GM18498 (cell line): ENCODE data around the gene SIL1.
"Not testable (repeated sequence)": the region's sequence is repeated elsewhere in the genome, so short reads cannot be mapped to it uniquely, and the experiment has no call there.

Experiments used
- ATAC-seq: cut with Tn5 transposase; IDR thresholded peaks from one replicate; pipeline ENCODE4 v1.9.1; 2021; ENCODE audit warnings: mild to moderate bottlenecking, moderate library complexity; ENCODE audit not compliant: unreplicated experiment

SIL1 gene

DNA sequence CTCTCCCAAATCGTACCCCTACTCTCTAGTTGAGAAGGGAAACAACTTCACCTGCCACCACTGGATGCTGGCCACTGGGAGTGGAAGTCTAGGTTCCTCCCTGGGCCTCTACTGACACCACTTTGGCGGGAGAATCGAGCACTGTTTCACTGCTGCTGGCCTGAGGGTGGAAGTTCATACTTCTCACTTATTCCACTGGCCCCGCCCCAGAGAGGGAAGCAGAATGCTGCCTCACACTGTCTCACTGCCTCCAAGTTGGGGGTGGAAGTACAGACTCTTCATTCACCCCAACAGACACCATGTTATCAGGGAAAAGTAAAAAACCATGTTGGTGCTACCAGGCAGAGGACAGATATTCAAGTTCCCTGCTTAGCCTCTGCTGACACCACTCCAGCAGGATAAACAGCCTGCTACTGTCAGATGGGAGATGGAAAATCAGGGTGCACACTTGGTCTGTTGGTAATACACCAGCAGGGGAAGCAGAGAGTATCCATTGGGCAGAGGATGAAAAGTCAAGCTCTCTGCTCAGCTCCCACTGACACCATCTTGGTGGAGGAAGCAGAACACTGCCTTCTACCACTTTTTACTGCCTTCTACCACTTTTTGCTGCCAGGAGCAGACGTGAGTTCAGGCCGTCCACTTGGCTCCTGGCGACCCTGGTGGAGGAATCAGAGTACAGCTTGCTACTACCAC lies 159.4 kb downstream of the SIL1 start:
- no peak for ATAC-seq

DNA sequence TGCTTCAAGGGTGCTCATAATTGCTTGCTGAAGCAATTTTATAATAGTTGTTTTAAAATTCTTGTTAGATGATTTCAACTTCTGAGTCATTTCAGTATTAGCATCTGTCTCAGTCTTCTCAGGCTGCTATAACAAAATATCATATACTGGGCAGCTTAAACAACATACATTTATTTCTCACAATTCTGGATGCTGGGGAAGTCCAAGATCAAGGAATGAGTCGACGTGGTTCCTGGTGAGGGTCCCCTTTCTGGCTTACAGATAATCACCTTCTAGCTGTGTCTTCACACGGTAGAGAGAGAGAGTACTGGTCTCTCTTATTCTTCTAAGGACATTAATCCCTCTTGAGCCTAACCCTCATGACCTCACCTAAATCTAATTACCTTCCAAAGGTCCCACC lies 160.4 kb downstream of the SIL1 start:
- no peak for ATAC-seq

DNA sequence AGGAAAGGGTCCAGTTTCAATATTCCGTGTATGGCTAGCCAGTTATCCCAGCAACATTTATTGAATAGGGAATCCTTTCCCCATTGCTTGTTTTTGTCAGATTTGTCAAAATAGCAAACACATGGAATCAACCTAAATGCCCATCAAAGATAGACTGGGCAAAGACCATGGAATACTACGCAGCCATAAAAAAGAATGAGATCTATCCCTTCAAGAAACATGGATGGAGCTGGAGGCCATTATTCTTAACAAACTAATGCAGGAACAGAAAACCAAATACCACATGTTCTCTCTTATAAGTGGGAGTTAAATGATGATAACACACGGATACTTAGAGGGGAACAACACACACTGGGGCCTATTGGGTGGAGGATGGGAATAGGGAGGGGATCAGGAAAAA lies 161.8 kb downstream of the SIL1 start:
- not testable (repeated sequence) for ATAC-seq

DNA sequence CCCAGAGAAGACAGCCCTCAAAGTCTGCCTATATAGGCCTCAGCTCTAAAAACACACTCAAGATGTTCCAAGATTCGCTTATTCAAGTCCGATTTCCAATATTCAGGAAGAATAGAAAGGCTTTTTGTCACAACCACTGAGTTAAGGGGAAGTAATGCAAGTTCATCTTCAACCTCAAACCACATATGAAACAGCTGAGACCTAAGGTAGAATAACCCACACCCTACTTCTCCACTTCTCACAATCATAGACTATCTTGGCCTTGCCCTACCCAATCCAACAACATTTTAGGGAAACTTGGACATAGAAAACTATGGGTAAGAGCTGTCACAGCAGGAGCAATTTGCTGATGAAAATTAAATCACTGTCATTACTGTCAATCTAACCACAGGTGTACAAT lies 171.0 kb downstream of the SIL1 start:
- ATAC-seq, result no peak

DNA sequence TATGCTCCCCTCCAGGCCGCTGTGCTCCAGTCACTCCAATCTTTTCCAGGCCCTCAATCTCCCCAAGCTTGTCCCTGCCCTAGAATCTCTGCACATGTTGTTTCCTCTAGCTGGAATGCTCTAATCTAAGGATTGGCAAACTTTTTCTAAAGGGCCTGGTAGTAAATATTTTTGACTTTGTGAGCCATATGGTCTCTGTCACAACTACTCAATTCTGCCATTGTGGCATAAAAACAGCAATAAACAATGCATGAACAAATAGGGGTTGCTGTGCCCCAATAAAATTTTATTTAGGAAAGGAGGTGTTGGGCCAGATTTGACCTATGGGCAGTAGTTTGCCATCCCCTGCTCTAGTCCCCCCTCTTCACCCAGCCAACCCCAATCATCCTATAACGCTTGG lies 172.5 kb downstream of the SIL1 start:
- ATAC-seq, result no peak

DNA sequence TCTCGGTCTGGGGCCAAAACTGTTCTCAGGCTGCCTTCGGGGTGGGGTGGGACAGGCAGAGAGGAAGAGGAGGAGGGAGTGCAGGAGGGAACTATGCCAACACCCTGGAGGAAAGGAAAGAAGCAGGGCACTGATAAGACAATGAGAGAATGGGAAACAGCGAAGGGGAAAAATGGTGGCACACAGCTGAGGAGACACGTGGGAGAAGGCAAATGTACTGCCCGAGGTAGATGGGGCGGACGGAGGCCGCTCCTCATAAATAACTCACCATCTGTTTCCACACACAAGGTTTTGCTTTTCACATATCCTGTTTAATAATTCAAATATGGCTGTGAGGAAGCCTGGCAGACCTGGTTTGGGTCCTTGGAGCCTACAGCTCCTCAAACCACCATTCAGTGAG lies 174.9 kb downstream of the SIL1 start:
- no peak for ATAC-seq

DNA sequence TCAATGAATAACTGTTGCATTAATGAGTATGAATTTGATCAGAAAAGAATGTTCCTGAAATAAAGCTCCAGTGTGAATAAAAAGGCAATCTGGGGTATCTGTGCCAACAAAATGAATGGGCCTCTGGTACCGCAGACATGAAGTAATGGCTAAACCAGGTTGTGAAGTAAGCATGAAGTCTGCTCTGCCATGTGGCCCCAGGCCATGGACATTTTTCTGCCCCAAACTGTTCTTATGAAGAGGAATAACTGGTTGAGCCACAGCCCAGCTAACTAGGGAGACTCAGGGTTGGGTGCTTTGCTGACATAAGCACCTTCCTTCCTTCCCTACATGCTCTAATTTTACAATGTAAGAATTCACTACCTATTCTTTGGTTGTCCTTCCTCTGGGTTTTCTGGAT lies 175.6 kb downstream of the SIL1 start:
- no peak for ATAC-seq

DNA sequence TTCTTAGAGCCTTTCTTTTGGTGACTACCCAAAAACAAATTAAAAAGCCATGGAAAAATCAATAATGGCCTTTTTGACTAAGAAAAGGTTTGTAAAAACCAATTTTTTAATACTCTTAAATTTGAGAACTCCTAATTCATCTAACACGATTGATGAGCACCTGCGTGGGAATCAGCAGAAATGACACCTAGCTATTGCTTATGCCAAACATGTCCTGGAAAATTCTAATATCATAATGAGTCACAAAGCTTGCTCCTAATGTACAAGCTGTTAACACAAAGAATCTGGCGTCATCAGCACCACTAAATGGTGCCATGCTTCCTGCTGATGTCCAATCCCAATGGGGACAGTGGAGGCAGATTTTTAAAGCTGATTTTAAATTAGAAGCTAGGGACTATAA lies 176.8 kb downstream of the SIL1 start:
- no peak for ATAC-seq

DNA sequence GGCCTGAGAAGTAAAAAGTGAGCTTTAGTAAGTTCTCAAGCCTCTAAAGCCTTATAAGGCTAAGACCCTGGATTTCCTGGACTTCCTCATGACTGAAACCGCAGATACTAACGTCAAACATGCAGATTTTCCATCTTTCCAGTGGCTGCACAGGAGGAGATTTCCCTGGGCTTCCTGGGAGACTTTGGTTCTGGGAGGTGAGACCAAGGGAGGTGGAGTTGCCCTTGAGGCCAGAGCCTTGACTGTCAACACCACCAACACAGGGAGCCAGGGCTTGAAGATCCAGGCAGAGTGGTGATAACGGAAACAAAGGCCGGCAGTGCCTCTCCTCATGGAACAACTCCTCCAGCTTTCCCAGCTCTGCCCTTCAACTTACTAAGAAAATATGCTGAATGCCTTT lies 178.3 kb downstream of the SIL1 start:
- ATAC-seq, result no peak

DNA sequence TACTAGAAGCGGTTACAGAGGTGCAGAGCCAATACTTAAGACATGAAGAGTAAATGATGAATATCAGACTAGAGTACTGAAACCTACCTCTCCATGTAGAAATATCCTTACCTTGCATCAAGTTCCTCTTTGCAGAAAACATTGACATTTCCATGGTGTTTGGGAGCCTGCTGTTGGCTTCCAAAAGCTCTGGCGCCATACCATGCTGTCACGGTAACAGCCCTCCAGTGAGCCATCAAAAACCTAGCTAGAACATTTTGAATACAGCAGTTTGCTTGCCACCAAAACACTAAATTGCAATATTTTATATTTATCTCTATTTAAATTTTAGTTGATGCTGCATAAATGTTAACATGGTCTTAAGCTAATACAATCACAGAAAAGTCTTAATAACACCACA lies 179.0 kb downstream of the SIL1 start:
- ATAC-seq, result no peak

DNA sequence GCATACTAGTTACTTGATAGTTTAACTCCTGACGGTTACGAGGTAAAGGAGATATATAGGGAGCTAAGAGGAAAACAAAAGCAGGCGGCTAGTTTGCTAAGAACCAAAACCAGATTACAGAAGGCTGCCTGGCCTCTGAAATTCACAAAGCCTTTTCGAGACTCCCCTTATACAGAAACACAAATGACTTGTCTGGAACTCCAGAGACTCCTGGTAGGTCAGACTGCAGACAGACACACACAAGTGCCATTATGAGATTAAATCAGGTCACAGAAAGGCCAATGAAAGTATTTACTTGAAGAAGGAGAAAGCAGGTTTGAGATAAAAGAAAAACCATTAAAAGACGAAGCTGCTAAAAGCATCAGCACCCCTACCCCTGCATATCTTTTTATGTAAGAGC lies 180.5 kb downstream of the SIL1 start:
- no peak for ATAC-seq

DNA sequence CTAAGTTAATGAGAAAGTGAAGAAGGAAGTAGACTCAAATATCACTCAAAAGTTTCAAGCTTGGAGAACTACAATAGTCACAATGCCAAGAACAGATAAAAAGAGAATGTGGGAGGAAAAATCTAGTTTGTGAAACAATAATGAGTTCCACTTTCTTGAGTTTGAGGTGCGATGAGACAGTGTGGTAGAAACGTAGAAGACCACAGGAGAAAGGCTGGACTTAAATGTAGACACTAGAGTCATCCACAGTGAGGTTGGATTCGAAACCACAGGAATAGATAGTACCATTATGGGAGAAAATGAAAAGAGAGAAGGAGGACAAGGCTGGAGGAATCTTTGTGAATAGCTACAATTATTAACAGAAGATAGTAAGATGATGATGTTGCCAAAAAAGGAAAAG lies 182.0 kb downstream of the SIL1 start:
- ATAC-seq, result no peak

DNA sequence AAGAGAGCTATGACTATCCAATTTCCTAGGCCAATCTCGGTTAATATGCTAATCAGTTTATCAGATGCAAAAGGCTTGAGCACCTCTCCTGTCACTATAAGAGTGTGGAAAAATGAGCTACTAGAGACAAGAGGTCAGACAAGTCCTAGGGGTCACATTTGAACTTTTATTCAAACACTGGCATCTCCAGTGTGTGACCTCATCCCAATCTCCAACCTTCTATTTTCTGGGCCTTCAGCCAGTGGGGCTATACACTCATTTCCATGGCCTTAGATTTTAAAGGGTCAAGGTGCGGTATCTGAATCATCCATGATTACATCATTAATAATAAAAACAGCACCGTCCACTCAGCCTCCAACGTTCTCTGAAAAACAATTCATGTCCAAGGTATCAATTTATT lies 183.4 kb downstream of the SIL1 start:
- ATAC-seq, result no peak

DNA sequence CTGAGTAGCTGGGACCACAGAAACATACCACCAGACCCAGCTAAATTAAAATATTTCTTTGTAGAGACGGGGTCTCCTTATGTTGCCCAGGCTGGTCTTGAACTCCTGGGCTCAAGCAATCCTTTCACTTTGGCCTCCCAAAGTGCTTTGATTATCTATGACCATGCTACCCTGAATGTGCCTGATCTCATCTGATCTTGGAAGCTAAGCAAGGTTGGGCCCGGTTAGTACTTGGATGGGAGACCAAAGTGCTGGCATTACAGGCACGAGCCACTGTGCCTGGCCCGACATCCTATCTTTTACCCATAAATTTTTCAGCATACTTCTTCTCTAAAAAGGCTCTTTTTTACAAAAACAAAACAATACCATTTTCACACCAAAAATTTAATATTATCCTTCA lies 186.0 kb downstream of the SIL1 start:
- ATAC-seq, result no peak

DNA sequence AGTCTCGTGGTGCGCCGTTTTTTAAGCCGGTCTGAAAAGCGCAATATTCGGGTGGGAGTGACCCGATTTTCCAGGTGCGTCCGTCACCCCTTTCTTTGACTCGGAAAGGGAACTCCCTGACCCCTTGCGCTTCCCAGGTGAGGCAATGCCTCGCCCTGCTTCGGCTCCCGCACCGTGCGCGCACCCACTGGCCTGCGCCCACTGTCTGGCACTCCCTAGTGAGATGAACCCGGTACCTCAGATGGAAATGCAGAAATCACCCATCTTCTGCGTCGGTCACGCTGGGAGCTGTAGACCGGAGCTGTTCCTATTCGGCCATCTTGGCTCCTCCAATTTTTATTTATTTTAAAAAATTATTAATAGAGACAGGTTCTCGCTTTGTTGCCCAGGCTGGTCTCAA lies 187.0 kb downstream of the SIL1 start:
- ATAC-seq, result not testable (repeated sequence)

DNA sequence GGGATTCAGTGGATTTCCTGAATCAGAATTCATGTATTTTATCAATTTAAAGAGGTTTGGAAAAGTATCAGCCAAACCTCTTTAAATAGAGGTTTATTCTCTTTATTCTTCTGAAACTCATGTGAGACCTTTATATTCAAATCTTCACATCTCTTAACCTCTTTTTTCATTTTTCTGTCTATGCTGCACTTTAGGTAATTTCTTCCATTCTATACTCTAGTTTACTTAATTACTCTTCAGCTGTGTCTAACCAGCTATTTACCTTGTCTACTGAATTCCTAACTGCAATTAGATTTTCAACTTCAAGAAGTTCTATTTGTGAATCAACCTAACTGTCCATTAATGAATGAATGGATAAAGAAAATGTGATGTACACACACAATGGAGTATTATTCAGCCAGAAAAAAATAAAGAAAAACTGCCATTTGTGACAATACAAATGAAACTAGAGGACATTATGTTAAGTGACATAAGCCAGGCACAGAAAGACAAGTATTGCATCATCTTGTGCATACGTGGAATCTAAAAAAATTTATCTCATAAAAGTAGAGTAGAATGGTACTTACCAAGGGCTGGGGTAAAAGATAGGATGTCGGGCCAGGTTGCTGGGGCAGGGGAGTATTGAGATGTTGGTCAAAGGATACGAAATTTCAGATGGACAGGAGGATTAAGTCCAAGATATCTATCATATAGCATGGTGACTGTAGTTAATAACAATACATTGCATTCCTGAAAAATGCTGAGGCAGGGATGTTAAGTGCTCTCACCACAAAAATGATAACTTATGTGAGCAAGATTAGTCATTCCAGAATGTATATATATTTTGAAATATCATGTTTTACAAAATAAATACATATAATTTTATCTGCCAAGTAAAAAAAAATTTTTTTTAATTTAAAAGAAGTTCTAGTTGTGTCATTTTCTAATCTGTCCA lies 193.5 kb downstream of the SIL1 start:
- ATAC-seq, result no peak

DNA sequence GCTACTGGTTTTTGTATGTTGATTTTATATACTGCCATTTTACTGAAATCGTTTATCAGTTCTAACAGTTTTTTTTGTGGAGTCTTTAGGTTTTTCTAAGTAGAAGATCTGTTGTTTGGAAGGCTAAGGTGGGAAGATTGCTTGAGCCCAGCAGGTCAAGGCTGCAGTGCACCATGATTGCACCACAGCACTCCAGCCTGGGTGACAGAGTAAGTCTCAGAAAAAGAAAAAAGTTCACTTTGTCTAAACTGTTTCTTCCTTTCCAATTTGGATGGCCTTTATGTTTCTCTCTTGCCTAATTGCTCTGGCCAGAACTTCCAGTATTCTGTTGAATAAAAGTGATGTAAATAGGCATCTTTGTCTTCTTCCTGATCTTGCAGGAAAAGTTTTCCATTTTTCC lies 198.5 kb downstream of the SIL1 start:
- no peak for ATAC-seq

DNA sequence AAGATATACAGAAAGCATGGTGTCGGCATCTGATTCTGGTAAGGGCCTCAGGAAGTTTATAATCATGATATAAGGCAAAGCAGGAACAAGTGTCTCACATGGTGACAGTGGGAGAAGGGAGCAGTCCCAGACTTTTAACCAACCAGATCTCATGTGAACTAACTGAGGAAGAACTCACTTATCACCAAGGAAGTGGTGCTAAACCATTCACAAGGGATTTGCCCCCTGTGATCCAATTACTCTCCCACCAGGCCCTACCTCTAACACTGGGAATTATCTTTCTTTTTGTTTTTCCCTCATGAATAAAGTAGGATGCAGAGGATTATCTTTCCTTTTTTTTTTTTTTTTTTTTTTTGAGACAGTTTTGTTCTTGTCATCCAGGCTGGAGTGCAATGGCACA lies 199.6 kb downstream of the SIL1 start:
- no peak for ATAC-seq

DNA sequence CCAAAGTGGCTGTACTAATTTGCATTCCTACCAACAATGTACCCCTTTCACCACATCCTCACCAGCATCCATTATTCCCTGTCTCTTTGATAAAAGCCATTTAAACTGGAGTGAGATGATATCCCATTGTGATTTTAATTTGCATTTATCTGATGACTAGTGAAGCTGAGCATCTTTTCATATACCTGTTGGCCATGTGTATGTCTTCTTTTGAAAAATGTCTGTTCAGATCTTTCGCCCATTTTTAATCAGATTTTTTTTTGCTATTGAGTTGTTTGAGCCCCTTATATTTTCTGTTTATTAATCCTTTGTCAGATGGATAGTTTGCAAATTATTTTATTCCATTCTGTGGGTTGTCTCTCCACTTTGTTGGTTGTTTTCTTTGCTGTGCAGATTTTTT lies 202.0 kb downstream of the SIL1 start:
- no peak for ATAC-seq

DNA sequence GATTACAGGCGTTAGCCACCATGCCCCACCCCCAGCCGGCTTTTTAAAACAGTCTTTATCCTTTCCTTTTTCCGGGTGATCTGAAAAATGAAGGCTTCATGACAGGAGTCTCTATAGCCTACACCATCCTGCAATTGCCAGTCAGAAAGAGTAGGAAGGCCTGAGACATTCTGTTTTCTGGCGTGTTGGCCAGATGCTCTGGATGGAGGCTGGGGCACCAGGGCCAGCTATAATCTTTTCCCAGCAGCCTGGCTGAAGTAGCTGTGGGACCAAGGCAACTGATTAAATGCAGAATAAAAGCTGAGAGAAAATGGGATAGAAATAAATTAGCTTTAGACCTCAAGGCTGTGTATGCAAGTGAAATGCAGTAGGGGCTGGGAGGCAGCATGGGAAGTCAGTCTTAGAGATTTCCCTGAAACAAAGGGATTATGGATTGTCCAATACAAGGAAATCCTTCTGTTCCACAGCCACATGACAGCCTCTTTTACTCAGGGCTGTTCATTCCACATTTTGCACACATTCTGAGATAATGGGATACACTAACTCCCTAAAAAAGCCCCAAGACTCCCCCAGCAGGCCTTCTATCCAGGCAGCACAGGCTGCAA lies 207.1 kb downstream of the SIL1 start:
- ATAC-seq, result no peak

DNA sequence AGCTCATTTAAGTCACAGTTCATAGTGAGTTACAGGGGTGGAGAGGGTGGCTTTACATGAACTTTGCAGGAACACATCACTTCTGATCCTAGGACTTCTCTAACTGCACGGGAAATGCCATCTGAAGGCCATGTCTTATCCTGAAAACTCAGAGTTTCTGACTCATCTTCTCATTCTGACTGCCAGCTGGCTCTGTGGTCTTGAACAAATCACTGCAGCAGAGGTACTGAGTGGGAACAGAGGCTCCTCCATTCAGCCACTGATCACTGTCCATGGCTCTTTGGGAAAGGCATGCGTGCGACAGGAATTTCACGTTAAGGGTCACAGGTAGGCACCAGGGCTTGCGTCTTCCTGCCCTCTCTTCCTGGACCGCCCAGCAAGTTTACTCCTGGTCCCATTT lies 208.4 kb downstream of the SIL1 start:
- ATAC-seq, result no peak

DNA sequence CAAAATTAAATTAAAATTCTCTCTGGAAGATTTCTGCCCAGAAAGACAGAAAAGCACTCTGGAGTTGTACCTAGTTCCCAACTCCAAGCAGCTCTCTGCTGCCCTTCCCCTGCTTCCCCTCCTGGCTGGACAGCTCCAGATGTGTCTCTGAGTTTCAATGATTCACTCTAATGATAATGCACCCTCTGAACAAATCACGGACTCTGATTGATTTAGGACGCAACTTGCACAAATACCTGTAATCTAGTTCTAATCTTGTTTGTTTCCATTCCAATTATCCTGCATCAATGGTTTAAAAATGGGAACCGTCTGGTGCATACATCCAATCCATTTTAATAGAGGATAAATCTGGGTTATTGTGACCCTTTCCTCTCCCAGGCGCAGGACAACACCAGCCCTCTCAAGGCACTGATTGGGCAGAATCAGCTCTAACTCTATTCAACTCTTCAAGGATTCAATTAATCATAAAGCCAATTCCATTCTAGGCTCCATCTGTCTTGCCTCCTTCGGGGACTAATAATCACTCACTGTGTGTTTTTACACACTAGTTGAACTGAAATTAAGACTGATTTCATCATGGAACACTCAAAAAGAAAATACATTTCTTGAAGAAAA lies 211.9 kb downstream of the SIL1 start:
- no peak for ATAC-seq
